ENCODE measurements around the gene POGK.

The POGK gene

GRCh38 chr1:166888373-166889111, 49.3 kb downstream of the POGK start:
- H3K4me3 ChIP-seq (ENCODE audit: insufficient read depth, low read length, poor library complexity, severe bottlenecking): no peak overlapping the region
- no peak overlapping the region for H2AFZ ChIP-seq (ENCODE audit: low read depth, low read length, severe bottlenecking)
- H3K9ac ChIP-seq (ENCODE audit: low read length): no peak overlapping the region
- no peaks in the 10 kb centered on the region for H3K36me3 ChIP-seq (ENCODE audit: low read length)
- no peak overlapping the region for H3K27ac ChIP-seq (ENCODE audit: low read depth, low read length)
- no peaks in the 10 kb centered on the region for H3K79me2 ChIP-seq (ENCODE audit: insufficient read depth, low read length)
- no peak for TF ChIP-seq CTCF (IDR thresholded peaks at IDR 0.05; ENCODE audit: insufficient read depth, low read length, poor library complexity, severe bottlenecking)
- H3K9me3 ChIP-seq (ENCODE audit: insufficient read depth, low read length): no peaks in the 10 kb centered on the region
- H3K9me2 ChIP-seq (replicated peaks; ENCODE audit: insufficient read depth, low read length): no peaks in the 10 kb centered on the region
- 0 out of 2 replicates have a peak, but pooled peaks cover 2% of the 10 kb centered on the region for H3K27me3 ChIP-seq (ENCODE audit: low read length)
- H3K4me2 ChIP-seq (ENCODE audit: low read depth, low read length, poor library complexity, severe bottlenecking): no peak overlapping the region
- H3F3A ChIP-seq (ENCODE audit: insufficient read depth): no peaks in the 10 kb centered on the region
- no peaks in the 10 kb centered on the region for H4K20me1 ChIP-seq (ENCODE audit: low read depth, low read length)

- Histone ChIP-seq H3K4me2 (ENCODE audit: low read depth, low read length, poor library complexity, severe bottlenecking) (no peak overlapping the region), H3K27ac (ENCODE audit: low read depth, low read length) (no peak overlapping the region), H2AFZ (ENCODE audit: low read depth, low read length, severe bottlenecking) (no peak overlapping the region), H3K9me3 (ENCODE audit: insufficient read depth, low read length) (no peaks in the 10 kb centered on the region), H3K36me3 (ENCODE audit: low read length) (no peaks in the 10 kb centered on the region), H3K9ac (ENCODE audit: low read length) (no peak overlapping the region), H3K27me3 (ENCODE audit: low read length) (0 out of 2 replicates have a peak, but pooled peaks cover 2% of the 10 kb centered on the region), H3K4me3 (ENCODE audit: insufficient read depth, low read length, poor library complexity, severe bottlenecking) (no peak overlapping the region), H4K20me1 (ENCODE audit: low read depth, low read length) (no peaks in the 10 kb centered on the region), H3F3A (ENCODE audit: insufficient read depth) (no peaks in the 10 kb centered on the region), H3K9me2 (replicated peaks; ENCODE audit: insufficient read depth, low read length) (no peaks in the 10 kb centered on the region), H3K79me2 (ENCODE audit: insufficient read depth, low read length) (no peaks in the 10 kb centered on the region)
- TF ChIP-seq EZH2phosphoT487 (conservative IDR thresholded peaks at IDR 0.05; ENCODE audit: low read length): no peak
- TF ChIP-seq CTCF (IDR thresholded peaks at IDR 0.05; ENCODE audit: insufficient read depth, low read length, poor library complexity, severe bottlenecking): no peak
Measured at GRCh38 chr1:166889776-166890175, 50.5 kb downstream of the POGK start.

- Histone ChIP-seq H3K9me3 (ENCODE audit: insufficient read depth, low read length) (no peaks in the 10 kb centered on the region), H2AFZ (ENCODE audit: low read depth, low read length, severe bottlenecking) (no peak overlapping the region), H3K9ac (ENCODE audit: low read length) (no peak overlapping the region), H3K4me3 (ENCODE audit: insufficient read depth, low read length, poor library complexity, severe bottlenecking) (no peak overlapping the region), H3K4me2 (ENCODE audit: low read depth, low read length, poor library complexity, severe bottlenecking) (no peak overlapping the region), H3K27ac (ENCODE audit: low read depth, low read length) (no peak overlapping the region), H3K9me2 (replicated peaks; ENCODE audit: insufficient read depth, low read length) (no peaks in the 10 kb centered on the region), H3K79me2 (ENCODE audit: insufficient read depth, low read length) (no peaks in the 10 kb centered on the region), H3K36me3 (ENCODE audit: low read length) (no peaks in the 10 kb centered on the region), H4K20me1 (ENCODE audit: low read depth, low read length) (no peaks in the 10 kb centered on the region), H3K27me3 (ENCODE audit: low read length) (0 out of 2 replicates have a peak, but pooled peaks cover 2% of the 10 kb centered on the region), H3F3A (ENCODE audit: insufficient read depth) (no peaks in the 10 kb centered on the region)
- TF ChIP-seq CTCF (IDR thresholded peaks at IDR 0.05; ENCODE audit: insufficient read depth, low read length, poor library complexity, severe bottlenecking) (no peak), EZH2phosphoT487 (conservative IDR thresholded peaks at IDR 0.05; ENCODE audit: low read length) (no peak)
Measured at GRCh38 chr1:166895766-166896165, 56.5 kb downstream of the POGK start.
